Subcutaneous adipose tissue (tissue), 4 donors: ENCODE results near the gene MSI2. TPM values are rescaled to one million over a fixed set of nuclear protein-coding genes. Genes with fewer than 3 reads are reported as not detected.

Experiments used
- CTCF ChIP-seq: fragments of 450-650 bp; IDR thresholded peaks from one replicate; pipeline ENCODE4 v1.5.1; 2016; ENCODE audit warnings: low read depth, mild to moderate bottlenecking, control low read depth, antibody characterized with exemption, moderate library complexity
- total RNA-seq, 4 donors: library from RNA; depleted of rRNA; stranded (reverse); fragments of >200 nt; gene quantifications; one replicate each; pipeline ENCODE4 v1.1.0, GENCODE V29; 2016

The MSI2 gene
- total RNA-seq, 4 donors from 2014 or later, result 9.5 to 12.9 (median 10.9) TPM

GRCh38 chr17:57528058-57528451, 271.7 kb downstream of the MSI2 start:
- no peak for TF ChIP-seq CTCF

DNA sequence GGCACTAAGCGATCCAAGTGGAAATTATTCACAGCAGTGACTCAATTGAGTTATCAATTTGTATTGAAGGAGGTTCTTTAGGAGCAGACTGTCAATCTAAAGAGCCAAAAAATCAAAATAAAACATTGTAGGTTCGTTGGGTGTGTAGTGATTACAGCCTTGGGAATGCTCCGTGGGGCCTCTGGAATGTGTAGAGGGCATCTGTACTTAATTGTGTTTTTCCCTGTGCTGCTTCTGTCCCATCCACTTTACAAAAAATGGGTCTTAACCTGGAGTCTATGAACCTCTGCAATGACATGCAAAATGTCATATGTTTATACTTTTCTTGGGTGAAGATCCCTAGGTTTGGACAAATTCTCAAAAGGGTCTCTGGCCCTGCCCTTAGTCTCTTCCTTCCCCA, 273.7 kb downstream of the MSI2 start:
- no peak for TF ChIP-seq CTCF

DNA sequence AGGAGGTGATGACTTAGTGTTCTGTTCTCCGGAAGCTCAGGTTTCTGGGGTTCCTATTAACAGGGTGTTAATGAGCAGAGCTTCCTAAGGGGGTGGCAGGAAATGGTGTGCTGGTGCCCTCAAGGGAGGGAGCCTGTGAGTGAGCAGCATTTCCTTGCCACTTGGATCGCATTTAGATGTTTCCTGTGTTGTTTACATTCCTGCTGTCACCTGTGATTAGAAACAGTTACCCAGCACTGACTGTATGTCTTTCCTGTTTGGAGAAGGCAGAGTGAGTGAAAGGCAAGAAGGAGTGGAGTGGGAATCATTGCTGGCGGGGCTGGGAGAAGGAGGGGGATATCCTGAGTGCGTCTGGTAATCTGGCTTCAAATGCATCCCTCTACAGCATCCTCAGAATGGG, 274.2 kb downstream of the MSI2 start:
- TF ChIP-seq CTCF, result no peak

- TF ChIP-seq CTCF, result no peak
These were observed 274.8 kb downstream of the MSI2 start for GRCh38 chr17:57531078-57531477.

DNA sequence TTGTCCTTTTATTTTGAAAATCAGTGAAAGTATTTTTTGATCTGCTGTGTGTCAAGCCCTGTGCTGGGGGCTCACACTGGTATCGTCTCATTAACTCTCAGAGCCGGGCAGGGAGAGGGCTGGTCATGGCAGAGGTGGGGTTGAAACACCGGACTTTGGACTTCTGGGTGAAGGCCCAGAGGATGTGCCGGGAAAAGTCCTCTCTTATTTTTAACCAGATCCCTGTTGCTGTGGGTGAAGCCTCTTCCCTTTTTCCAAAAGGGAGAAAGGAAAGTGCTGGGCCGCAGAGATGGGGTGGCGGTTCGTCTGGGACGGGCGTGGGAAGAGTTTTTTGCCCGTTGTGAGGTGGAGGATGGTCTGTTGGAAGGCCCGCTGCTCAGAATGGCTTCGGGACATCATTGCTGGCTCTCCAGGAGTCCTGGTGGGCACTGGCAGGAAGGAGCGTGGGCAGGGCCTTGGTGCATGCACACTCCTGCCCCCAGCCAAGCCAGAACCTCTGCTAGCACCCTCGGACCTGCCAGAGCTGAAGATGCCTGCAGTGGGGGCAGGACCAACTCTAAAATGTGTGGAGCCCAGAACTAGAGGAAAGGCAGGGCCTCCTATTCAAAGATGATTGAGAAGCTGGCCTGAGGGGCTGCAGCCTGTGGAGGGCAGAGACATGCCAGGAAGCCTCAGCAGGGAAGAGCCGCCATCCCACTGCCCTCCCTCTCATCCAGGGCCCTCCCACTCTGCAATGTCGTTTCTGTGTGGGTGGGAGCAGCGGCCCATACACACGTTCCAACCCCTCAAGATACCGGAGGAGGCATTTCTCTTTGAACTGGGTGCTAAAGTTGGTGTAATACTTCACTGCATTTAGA, 275.6 kb downstream of the MSI2 start:
- TF ChIP-seq CTCF, result no peak

- TF ChIP-seq CTCF, result no peak
These were observed 276.2 kb downstream of the MSI2 start for GRCh38 chr17:57532556-57532955.

DNA sequence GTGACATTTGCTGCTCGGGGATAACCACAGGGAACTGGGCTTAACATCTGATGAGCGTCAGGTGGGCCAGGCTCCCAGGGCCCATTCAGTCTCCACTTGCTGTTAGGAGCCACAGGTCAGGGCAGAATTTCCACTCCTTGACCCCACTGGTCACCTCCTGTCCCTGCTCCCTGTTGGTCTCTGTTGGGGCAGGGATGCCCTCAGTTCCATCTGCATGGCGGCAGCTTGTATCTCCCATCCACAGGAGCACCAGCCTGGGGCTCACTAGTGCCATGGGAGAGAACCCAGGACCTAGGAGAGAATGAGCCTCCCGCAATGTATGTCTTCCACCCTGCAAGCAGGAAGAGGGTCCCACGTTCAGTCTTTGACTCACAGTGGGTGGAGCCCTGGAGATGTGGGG, 276.6 kb downstream of the MSI2 start:
- TF ChIP-seq CTCF, result no peak
